Astrocyte (in vitro differentiated cells and primary cell): ENCODE measurements around the gene KCNMA1.

Experiments
- EZH2 ChIP-seq: IDR thresholded peaks from 2 replicates; pipeline ENCODE4 v1.6.1; 2012; ENCODE audit warnings: mild to moderate bottlenecking, low read length, inconsistent platforms; ENCODE audit not compliant: insufficient read depth
- TF ChIP-seq, protein P1 (sequence below): IDR thresholded peaks from 2 replicates; pipeline ENCODE4 v1.5.1; 2011; ENCODE audit warnings: low read depth, mild to moderate bottlenecking, inconsistent platforms, low read length, moderate library complexity; ENCODE audit not compliant: insufficient read depth

DNA sequence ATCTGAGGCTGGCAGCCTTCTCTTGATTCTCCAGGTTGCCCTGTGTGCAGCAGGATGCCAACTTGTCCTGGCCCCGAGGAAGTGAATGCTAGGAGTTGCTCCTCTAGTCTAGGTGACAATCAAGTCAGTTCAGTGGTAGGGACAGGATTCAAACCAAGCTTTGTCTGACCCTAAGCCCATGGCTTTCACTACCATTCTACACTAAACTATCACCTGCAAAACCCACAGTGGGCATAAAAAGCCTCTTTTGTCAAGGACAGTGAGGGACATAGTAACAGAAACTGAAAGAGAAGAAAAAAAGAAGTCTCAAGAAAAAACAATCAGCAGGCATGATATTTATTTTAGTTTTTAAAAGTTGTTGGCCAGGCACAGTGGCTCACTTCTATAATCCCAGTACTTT is 33.5 kb downstream of the KCNMA1 start:
- TF ChIP-seq, protein P1, sequence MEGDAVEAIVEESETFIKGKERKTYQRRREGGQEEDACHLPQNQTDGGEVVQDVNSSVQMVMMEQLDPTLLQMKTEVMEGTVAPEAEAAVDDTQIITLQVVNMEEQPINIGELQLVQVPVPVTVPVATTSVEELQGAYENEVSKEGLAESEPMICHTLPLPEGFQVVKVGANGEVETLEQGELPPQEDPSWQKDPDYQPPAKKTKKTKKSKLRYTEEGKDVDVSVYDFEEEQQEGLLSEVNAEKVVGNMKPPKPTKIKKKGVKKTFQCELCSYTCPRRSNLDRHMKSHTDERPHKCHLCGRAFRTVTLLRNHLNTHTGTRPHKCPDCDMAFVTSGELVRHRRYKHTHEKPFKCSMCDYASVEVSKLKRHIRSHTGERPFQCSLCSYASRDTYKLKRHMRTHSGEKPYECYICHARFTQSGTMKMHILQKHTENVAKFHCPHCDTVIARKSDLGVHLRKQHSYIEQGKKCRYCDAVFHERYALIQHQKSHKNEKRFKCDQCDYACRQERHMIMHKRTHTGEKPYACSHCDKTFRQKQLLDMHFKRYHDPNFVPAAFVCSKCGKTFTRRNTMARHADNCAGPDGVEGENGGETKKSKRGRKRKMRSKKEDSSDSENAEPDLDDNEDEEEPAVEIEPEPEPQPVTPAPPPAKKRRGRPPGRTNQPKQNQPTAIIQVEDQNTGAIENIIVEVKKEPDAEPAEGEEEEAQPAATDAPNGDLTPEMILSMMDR = no peak
- no peak for TF ChIP-seq EZH2
